ENCODE data around the gene MED26.

MED26 gene

GRCh38 chr19:16626796-16627192, 1.2 kb downstream of the MED26 start:
- no peak for DNase-seq
- Histone ChIP-seq H3K4me3 (ENCODE audit: low read length) (peak overlapping the region; percentile 97), H3K79me2 (ENCODE audit: low read length) (peaks cover 73% of the 10 kb centered on the region), H3F3A (ENCODE audit: insufficient read depth, low read length) (peaks cover 33% of the 10 kb centered on the region), H3K9me3 (replicated peaks; ENCODE audit: insufficient read depth, low read length) (no peaks in the 10 kb centered on the region), H3K27me3 (replicated peaks; ENCODE audit: insufficient read depth, low read length) (no peaks in the 10 kb centered on the region), H3K9ac (ENCODE audit: low read length) (peak overlapping the region; percentile 90), H2AFZ (ENCODE audit: low read length) (no peak overlapping the region), H3K36me3 (replicated peaks; ENCODE audit: insufficient read depth, low read length) (no peaks in the 10 kb centered on the region; the same call in 1 of the 2 replicates), H3K4me2 (ENCODE audit: low read depth, low read length) (peak overlapping the region; percentile 91), H3K9me2 (replicated peaks; ENCODE audit: insufficient read depth, low read length) (no peaks in the 10 kb centered on the region), H3K27ac (ENCODE audit: low read length) (peak overlapping the region; percentile 43; the same call in 1 of the 2 replicates), H3K4me1 (ENCODE audit: low read length) (peaks cover 42% of the 10 kb centered on the region), H4K20me1 (ENCODE audit: insufficient read depth, low read length) (peaks cover 39% of the 10 kb centered on the region)
- TF ChIP-seq CTCF (IDR thresholded peaks at IDR 0.05; ENCODE audit: low read length) = no peak
- no peak for TF ChIP-seq EZH2phosphoT487 (IDR thresholded peaks at IDR 0.05; ENCODE audit: low read length)
- TF ChIP-seq EZH2 (optimal IDR thresholded peaks at IDR 0.05; ENCODE audit: low read depth, low read length) = no peak

DNA sequence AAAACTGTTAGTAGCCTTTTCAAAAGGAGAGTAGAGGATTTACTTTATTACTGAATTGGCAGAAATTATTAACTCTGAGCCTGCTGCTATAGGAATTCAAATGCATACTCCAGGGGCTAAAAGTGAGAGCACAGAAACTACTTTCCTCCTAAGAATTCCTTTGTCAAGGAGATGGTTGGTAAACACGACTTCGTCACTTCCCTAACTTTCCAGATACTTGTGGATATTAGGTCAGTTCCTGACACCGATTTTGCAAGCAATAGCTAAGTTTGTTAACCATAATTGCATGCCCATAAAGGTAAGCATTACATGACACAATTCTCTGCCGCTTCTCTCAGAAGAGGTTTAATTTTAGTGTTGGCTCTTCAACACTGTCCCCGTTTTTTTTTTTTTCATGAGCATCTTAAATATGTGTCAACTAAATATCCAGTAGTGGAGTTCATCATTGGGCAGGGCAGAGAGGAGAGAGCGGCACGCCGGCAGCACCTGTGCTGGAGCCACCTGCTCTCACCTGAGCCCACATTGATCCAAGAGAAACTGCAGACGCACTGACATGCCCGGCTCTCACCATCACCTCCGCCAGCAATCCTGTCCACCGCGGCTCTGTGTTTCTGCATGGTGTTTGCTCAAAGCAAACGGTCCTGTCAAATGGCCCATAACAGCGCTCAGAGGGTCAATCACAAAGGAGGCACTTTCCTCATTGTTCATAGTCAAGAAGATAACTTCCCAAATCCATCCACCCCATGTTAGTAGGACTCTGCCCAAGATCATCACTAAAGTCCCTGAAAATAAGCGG, 2.6 kb downstream of the MED26 start:
- Histone ChIP-seq H3K27ac (ENCODE audit: low read length) (no peak overlapping the region), H3K79me2 (ENCODE audit: low read length) (peaks cover 78% of the 10 kb centered on the region), H3K9me2 (replicated peaks; ENCODE audit: insufficient read depth, low read length) (no peaks in the 10 kb centered on the region), H4K20me1 (ENCODE audit: insufficient read depth, low read length) (peaks cover 51% of the 10 kb centered on the region), H3K27me3 (replicated peaks; ENCODE audit: insufficient read depth, low read length) (no peaks in the 10 kb centered on the region), H3K4me3 (ENCODE audit: low read length) (no peak overlapping the region), H3K36me3 (replicated peaks; ENCODE audit: insufficient read depth, low read length) (no peaks in the 10 kb centered on the region; the same call in 1 of the 2 replicates), H2AFZ (ENCODE audit: low read length) (no peak overlapping the region), H3F3A (ENCODE audit: insufficient read depth, low read length) (peaks cover 28% of the 10 kb centered on the region), H3K4me2 (ENCODE audit: low read depth, low read length) (peak overlapping the region; percentile 91; the same call in 1 of the 2 replicates), H3K9ac (ENCODE audit: low read length) (peak overlapping the region; percentile 49; the same call in 1 of the 2 replicates), H3K9me3 (replicated peaks; ENCODE audit: insufficient read depth, low read length) (no peaks in the 10 kb centered on the region), H3K4me1 (ENCODE audit: low read length) (peaks cover 41% of the 10 kb centered on the region)
- no peak for DNase-seq
- TF ChIP-seq EZH2phosphoT487 (IDR thresholded peaks at IDR 0.05; ENCODE audit: low read length) = no peak
- TF ChIP-seq CTCF (IDR thresholded peaks at IDR 0.05; ENCODE audit: low read length) = no peak
- no peak for TF ChIP-seq EZH2 (optimal IDR thresholded peaks at IDR 0.05; ENCODE audit: low read depth, low read length)

- peaks cover 62% of the 10 kb centered on the region for H4K20me1 ChIP-seq (ENCODE audit: insufficient read depth, low read length)
These were observed 3.8 kb downstream of the MED26 start for GRCh38 chr19:16624236-16624635.

More at GRCh38 chr19:16624236-16624635, 3.8 kb downstream of the MED26 start:
- Histone ChIP-seq H3K36me3 (replicated peaks; ENCODE audit: insufficient read depth, low read length) (no peaks in the 10 kb centered on the region; the same call in 1 of the 2 replicates), H3K9me2 (replicated peaks; ENCODE audit: insufficient read depth, low read length) (no peaks in the 10 kb centered on the region), H3K27me3 (replicated peaks; ENCODE audit: insufficient read depth, low read length) (no peaks in the 10 kb centered on the region), H3K4me2 (ENCODE audit: low read depth, low read length) (peak overlapping the region; percentile 18; the same call in 1 of the 2 replicates), H3F3A (ENCODE audit: insufficient read depth, low read length) (peaks cover 17% of the 10 kb centered on the region), H3K79me2 (ENCODE audit: low read length) (peaks cover 86% of the 10 kb centered on the region), H3K27ac (ENCODE audit: low read length) (peak overlapping the region; percentile 34; the same call in 1 of the 2 replicates), H2AFZ (ENCODE audit: low read length) (no peak overlapping the region), H3K4me1 (ENCODE audit: low read length) (peaks cover 30% of the 10 kb centered on the region), H3K9ac (ENCODE audit: low read length) (peak overlapping the region; percentile 9; the same call in 1 of the 2 replicates), H3K9me3 (replicated peaks; ENCODE audit: insufficient read depth, low read length) (no peaks in the 10 kb centered on the region), H3K4me3 (ENCODE audit: low read length) (no peak overlapping the region)
- no peak for DNase-seq
- TF ChIP-seq EZH2 (optimal IDR thresholded peaks at IDR 0.05; ENCODE audit: low read depth, low read length) (no peak), CTCF (IDR thresholded peaks at IDR 0.05; ENCODE audit: low read length) (no peak), EZH2phosphoT487 (IDR thresholded peaks at IDR 0.05; ENCODE audit: low read length) (no peak)
